ENCODE results near the gene SON. TPM values are rescaled to one million over a fixed set of nuclear protein-coding genes. Genes with fewer than 3 reads are reported as not detected.
A peak's percentile ranks its signal among the peaks of the same experiment; 100 is the strongest.
"Not testable (repeated sequence)": the region's sequence is repeated elsewhere in the genome, so short reads cannot be mapped to it uniquely, and the experiment has no call there.

SON gene
- total RNA-seq, 1 donor from 2014 or later, result 322 TPM

DNA sequence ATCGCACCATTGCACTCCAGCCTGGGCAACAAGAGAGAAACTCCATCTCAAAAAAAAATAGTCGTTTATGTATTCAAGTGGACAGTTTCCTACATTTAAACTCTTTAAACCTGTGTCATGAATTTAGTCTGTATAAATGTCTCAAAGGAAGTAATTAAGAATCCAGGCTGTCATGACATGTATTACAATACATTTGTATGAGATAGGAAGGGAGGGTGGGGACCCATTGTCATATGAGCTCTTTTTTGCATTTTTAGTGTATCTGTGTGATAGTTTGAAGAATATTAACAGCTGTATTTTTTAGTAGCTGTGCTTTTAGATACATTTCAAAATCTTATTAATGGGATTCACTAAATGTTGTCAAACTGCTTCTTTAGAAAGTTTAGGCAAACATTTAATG, 25.6 kb downstream of the SON start:
- intact Hi-C loops (cut with DNase I), result no loop called here
- no peak for ATAC-seq

DNA sequence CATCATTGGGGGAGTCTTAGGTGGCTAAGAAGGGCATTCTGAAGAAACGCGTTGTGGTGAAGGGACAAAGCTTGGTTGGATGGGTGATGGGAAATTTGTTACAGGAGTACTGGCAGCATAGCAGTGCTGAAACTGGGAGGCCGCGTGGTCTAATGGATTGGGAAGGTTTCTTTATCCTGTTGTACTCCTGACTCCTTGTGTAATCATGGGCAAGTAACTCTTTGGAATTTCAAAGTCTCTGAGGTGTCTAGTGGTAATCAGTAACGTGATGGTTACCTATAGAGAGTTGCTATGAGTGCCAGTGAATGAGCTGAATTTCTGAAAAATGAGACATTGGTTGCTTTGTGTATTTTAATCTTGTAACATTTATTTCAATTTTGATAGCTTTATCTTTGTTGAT, 27.2 kb downstream of the SON start:
- peaks cover 85% of the 10 kb centered on the region for H3K36me3 ChIP-seq
- intact Hi-C loops (cut with DNase I), result no loop called here
- no peak overlapping the region for H3K4me3 ChIP-seq
- no peak for DNase-seq
- ATAC-seq, result no peak
- no peaks in the 10 kb centered on the region for H3K4me1 ChIP-seq
- H3K27me3 ChIP-seq (ENCODE audit: low read depth), result no peaks in the 10 kb centered on the region
- TF ChIP-seq, protein P1, sequence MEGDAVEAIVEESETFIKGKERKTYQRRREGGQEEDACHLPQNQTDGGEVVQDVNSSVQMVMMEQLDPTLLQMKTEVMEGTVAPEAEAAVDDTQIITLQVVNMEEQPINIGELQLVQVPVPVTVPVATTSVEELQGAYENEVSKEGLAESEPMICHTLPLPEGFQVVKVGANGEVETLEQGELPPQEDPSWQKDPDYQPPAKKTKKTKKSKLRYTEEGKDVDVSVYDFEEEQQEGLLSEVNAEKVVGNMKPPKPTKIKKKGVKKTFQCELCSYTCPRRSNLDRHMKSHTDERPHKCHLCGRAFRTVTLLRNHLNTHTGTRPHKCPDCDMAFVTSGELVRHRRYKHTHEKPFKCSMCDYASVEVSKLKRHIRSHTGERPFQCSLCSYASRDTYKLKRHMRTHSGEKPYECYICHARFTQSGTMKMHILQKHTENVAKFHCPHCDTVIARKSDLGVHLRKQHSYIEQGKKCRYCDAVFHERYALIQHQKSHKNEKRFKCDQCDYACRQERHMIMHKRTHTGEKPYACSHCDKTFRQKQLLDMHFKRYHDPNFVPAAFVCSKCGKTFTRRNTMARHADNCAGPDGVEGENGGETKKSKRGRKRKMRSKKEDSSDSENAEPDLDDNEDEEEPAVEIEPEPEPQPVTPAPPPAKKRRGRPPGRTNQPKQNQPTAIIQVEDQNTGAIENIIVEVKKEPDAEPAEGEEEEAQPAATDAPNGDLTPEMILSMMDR (IDR thresholded peaks at IDR 0.05), result no peak
- no peaks in the 10 kb centered on the region for H3K9me3 ChIP-seq
- H3K27ac ChIP-seq, result no peak overlapping the region

More for the DNA sequence above, 25.6 kb downstream of the SON start:
- H3K27ac ChIP-seq, result no peak overlapping the region
- H3K4me3 ChIP-seq, result no peak overlapping the region
- TF ChIP-seq, protein P1 (IDR thresholded peaks at IDR 0.05), result no peak
- H3K9me3 ChIP-seq, result no peaks in the 10 kb centered on the region
- H3K27me3 ChIP-seq (ENCODE audit: low read depth), result no peaks in the 10 kb centered on the region
- H3K4me1 ChIP-seq, result no peaks in the 10 kb centered on the region
- peaks cover 85% of the 10 kb centered on the region for H3K36me3 ChIP-seq
- no peak for DNase-seq

DNA sequence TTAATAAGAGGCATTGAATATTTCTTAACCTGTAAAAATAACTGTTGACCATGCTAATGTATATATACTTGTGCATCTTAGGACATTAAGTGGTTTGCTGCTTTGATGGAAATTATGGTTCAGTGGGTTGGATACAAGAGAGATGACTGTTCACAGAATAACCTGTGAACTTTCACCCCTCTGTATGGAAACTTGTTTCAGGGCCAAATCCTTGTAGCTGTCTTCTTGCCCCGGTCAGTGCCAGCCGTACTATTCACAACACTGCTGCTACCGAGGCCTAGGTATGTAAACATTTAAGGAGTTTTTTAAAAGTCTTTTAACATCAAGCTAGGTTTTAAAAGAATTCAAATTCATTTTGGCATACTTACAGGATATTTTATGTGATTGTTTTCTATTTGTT, 29.5 kb downstream of the SON start:
- TF ChIP-seq, protein P1 (IDR thresholded peaks at IDR 0.05), result no peak
- no peaks in the 10 kb centered on the region for H3K27me3 ChIP-seq (ENCODE audit: low read depth)
- H3K27ac ChIP-seq, result no peak overlapping the region
- intact Hi-C loops (cut with DNase I), result no loop called here
- peaks cover 6% of the 10 kb centered on the region for H3K4me1 ChIP-seq
- no peaks in the 10 kb centered on the region for H3K9me3 ChIP-seq
- ATAC-seq (no peak), DNase-seq (no peak)
- H3K36me3 ChIP-seq, result peaks cover 99% of the 10 kb centered on the region
- H3K4me3 ChIP-seq, result no peak overlapping the region

DNA sequence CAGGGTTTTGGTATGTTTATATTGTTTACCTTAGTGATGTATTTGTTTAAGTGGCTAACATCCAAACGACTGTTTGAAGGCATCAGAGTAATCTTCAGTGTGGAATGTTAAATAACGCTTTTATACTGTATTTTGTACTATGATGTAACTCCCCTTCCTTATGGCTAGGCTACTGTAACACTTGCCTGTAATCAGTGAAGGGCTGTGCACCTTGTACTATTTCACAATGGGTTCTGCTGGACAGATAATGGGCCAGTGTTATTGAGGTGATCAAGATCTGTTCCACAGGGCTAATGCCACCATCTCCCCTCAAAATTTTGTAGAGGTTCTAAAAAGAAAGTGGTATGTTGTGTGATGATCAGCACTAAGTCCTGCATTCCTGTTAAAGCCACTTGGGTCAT, 33.9 kb downstream of the SON start:
- H3K27ac ChIP-seq; H3K4me3 ChIP-seq; H3K27me3 ChIP-seq (ENCODE audit: low read depth); intact Hi-C loops (cut with DNase I); DNase-seq; H3K4me1 ChIP-seq; H3K9me3 ChIP-seq: not testable (repeated sequence)
- peaks cover 66% of the 10 kb centered on the region for H3K36me3 ChIP-seq
- ATAC-seq, result peak; percentile 27 to 43

DNA sequence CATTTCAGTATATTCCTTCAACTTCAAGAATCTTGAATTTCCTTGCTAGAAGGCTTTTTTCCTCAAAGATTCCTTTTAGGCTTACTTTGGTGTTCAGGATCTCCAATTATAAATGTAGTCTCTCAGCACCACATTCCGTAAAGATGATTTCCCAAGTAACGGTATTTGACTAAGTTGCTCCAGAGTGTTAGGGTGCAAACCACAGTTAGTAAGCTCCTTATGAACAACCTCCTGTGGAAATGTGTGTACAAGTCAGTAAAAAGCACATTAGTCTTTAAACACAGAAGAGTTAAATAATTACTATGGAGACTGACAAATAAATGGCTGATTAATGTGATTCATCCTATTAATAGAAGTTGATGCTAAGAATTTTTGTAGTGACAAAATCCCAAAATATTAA, 35.4 kb downstream of the SON start:
- no peaks in the 10 kb centered on the region for H3K9me3 ChIP-seq
- H3K27me3 ChIP-seq (ENCODE audit: low read depth), result no peaks in the 10 kb centered on the region
- no peak for ATAC-seq
- DNase-seq, result no peak
- H3K4me3 ChIP-seq, result no peak overlapping the region
- TF ChIP-seq, protein P1 (IDR thresholded peaks at IDR 0.05), result no peak
- intact Hi-C loops (cut with DNase I), result no loop called here
- H3K36me3 ChIP-seq, result peaks cover 51% of the 10 kb centered on the region
- H3K4me1 ChIP-seq, result peaks cover 6% of the 10 kb centered on the region
- no peak overlapping the region for H3K27ac ChIP-seq

DNA sequence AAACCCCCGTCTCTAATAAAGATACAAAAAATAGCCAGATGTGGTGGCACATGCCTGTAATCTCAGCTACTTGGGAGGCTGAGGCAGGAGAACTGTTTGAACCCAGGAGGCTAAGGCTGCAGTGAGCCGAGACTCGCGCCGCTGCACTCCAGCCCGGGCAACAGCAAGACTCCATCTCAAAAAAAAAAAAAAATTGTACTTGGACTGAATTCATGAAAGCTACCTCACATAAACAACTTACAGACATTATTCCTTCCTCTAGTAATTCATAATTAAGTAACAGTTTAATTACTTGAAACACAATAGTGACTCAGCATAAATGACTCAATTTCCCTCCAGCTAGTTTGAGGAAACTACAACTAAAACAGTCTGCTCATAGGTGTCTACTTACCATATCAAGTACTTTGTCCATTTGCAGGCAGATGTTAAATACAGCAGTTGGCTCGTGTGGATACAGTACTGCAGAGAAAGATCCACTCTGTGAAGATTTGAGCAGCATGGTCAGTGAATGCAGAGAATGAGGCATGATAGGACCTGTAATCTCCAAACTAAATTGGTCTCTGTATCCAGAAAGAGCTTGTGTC, 36.2 kb downstream of the SON start:
- H3K4me1 ChIP-seq, result peaks cover 6% of the 10 kb centered on the region
- ATAC-seq (peak in 1 of 2 donors; percentile 21), DNase-seq (no peak)
- no peak overlapping the region for H3K4me3 ChIP-seq
- intact Hi-C loops (cut with DNase I), result no loop called here
- H3K27ac ChIP-seq, result no peak overlapping the region
- H3K9me3 ChIP-seq, result no peaks in the 10 kb centered on the region
- H3K27me3 ChIP-seq (ENCODE audit: low read depth), result no peaks in the 10 kb centered on the region
- peaks cover 43% of the 10 kb centered on the region for H3K36me3 ChIP-seq
- TF ChIP-seq, protein P1 (IDR thresholded peaks at IDR 0.05), result no peak
